Heart left ventricle (tissue), 16 donors: ENCODE results near the gene DPYSL4. TPM values are rescaled to one million over a fixed set of nuclear protein-coding genes. Genes with fewer than 3 reads are reported as not detected.

ENCODE experiments used
- ATAC-seq, 4 donors: fragments of 200-7000 bp; cut with Tn5 transposase; one replicate each; pipeline ENCODE4 v1.9.1; 2020 to 2022; ENCODE audit warnings: moderate library complexity in 4 of 4, mild to moderate bottlenecking in 3 of 4, moderate number of reproducible peaks in 1 of 4
- DNase-seq, 5 donors: peaks; one replicate each; pipeline ENCODE4 v3.0.0-alpha.2; 2020
- H3K27ac ChIP-seq, 12 donors: fragments of 200-600 bp; sonication (generic) in 4 of 12; one replicate each; pipeline versions ENCODE4 v1.5.0 to v1.8.0; 2016 to 2022; ENCODE audit warnings: mild to moderate bottlenecking in 2 of 12
- H3K27me3 ChIP-seq, 9 donors: fragments of 200-600 bp; sonication (generic) in 2 of 9; one replicate each; pipeline versions ENCODE4 v1.5.1 to v1.8.0; 2016 to 2022; ENCODE audit warnings: mild to moderate bottlenecking in 3 of 9
- H3K36me3 ChIP-seq, 9 donors: fragments of 200-600 bp; sonication (generic) in 2 of 9; one replicate each; pipeline versions ENCODE4 v1.5.0 to v1.8.0; 2018 to 2022; ENCODE audit warnings: mild to moderate bottlenecking in 2 of 9
- H3K4me1 ChIP-seq, 12 donors: fragments of 200-600 bp; sonication (generic) in 4 of 12; one replicate each; pipeline versions ENCODE4 v1.5.0 to v1.8.0; 2016 to 2022; ENCODE audit warnings: mild to moderate bottlenecking in 3 of 12
- H3K4me3 ChIP-seq, 12 donors: fragments of 200-600 bp; sonication (generic) in 4 of 12; one replicate each; pipeline versions ENCODE4 v1.5.0 to v1.8.0; 2017 to 2022; ENCODE audit warnings: mild to moderate bottlenecking in 9 of 12, moderate library complexity in 4 of 12
- H3K9me3 ChIP-seq, 12 donors: fragments of 200-600 bp; sonication (generic) in 4 of 12; one replicate each; pipeline versions ENCODE4 v1.5.0 to v1.8.0; 2016 to 2022; ENCODE audit warnings: mild to moderate bottlenecking in 1 of 12
- CTCF ChIP-seq, 12 donors: fragments of 200-600 bp; sonication (generic) in 4 of 12; IDR thresholded peaks; one replicate each; pipeline versions ENCODE4 v1.5.0 to v1.8.0; 2018 to 2022; ENCODE audit warnings: antibody characterized with exemption in 12 of 12, mild to moderate bottlenecking in 5 of 12
- POLR2A ChIP-seq, 2 donors: fragments of 450-650 bp; IDR thresholded peaks; one replicate each; pipeline ENCODE4 v1.6.1; 2017; ENCODE audit warnings: antibody characterized with exemption in 2 of 2, mild to moderate bottlenecking in 2 of 2, moderate library complexity in 2 of 2
- WGBS, 4 donors: extraction: QIAGEN DNeasy Blood & Tissue Kit in 2 of 4; methylation state at CpG; one replicate each; pipeline versions ENCODE4 v1.1.5 to v1.1.7; 2013 to 2018; 5-methylcytosine and 5-hydroxymethylcytosine counted together
- intact Hi-C, 10 donors: fragments of 100-400 bp; cut with DNase I; formaldehyde crosslinking; loops; one replicate each; pipeline versions ENCODE4 v1.11.1 to v1.14.2; 2022
- polyA plus RNA-seq, 2 donors: library from polyadenylated mRNA; stranded (reverse); fragments of 200-250 nt; gene quantifications; one replicate each; pipeline ENCODE4 v1.2.3, GENCODE V29; 2013
- total RNA-seq, 9 donors: library from RNA; depleted of rRNA in 2 of 9; stranded (reverse); fragments of >200 nt in 2 of 9; fragmentation: NEBNext Ultra II Directional in 3 of 9; extraction: Animal tissue kit (Norgen Biotek cat#: 25700) in 3 of 9; gene quantifications; one replicate each; pipeline versions ENCODE4 v1.1.0 to v1.2.4, GENCODE V29; 2016 to 2023
- donor health status: ischemic (EF 13 %, LVEDD 7.1; RV severe dilation, severe dysfunction).
- donor health status: healthy with polysubstance abuse.
- donor health status: DM: no; HTN: yes; CAD: no.
- donor health status: DM: no; HTN: no; CAD: no.
- donor health status: ischemic (EF 25% LVEDD 6.9; RV normal size, moderate dysfunction).
- donor health status: ischemic (EF 25% LVEDD 5.7; RV mildly dilated, moderate dysfunction).
- donor health status: healthy.
- donor health status: DM: yes; HTN: yes; CAD: no.
- donor health status: ischemic (EF 35%, LVEDD 5.7; RV mildly dilated, moderate dysfunction).
- donor health status: nonischemic (EF 11% LVEDD 7.7; RV severe dilation, severe dysfunction).
- donor health status: DM: yes; HTN: yes; CAD: no.
- donor health status: PGD.
- donor health status: ischemic (EF 29% LVEDD 5.4; RV normal size, mild dysfunction).
- donor health status: nonischemic (EF 23%, LVEDD 6.1; RV moderate dilation, normal function).

DPYSL4 gene
- total and polyA plus RNA-seq, 11 donors = 4.0 to 127 (median 33.1) TPM

DNA sequence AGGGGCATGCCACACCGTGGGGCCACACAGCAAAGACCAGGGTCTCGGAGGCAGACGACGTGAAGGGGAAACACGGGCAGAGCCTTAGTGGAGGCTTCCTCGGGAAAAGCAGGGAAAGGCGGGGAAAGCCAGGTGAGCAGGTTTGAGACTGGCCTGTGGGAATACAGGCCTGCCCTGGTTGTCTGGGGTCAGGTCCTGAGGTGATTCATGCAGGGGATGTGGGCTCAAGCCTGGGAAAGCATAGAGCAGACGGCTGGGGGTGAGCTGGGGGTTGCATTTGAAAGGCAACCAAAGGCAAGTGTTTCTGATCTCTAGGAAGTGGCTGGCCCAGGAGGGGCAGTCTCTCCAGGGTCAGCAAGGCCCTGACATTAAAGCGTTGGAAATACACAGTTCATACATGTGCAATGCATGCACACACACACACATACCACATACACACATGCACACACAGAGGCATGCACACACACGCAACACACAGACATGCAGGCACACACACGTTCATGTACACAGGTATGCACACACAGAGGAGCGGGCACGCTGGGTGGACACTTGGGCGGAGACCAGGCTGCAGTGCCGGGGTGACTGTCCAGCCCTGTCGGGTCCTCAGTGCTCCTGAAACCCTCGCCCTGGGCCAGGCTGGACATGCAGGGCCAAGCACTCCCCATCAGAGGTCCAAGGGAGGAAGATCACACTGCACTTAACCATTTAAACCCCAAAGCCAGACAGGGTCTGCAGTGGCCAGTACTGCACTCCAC lies 51.8 kb downstream of the DPYSL4 start:
- Histone ChIP-seq H3K4me3 (no peak overlapping the region), H3K4me1 (peaks cover 0 to 5% (median 0%) of the 10 kb centered on the region in 12 donors), H3K27me3 (no peaks in the 10 kb centered on the region), H3K27ac (no peak overlapping the region), H3K36me3 (no peaks in the 10 kb centered on the region), H3K9me3 (no peaks in the 10 kb centered on the region)
- ATAC-seq (no peak), DNase-seq (peak in 1 of 5 donors; percentile 38)
- 86 to 95% (median 93%) methylated on average over 17 of the region's 17 CpGs for WGBS, 4 donors
- intact Hi-C loops = loop anchor here in 1 of 10 donors (10.0 kb wide), 1 partner anchor 406 kb away; no protein-coding TSS in a partner anchor
- TF ChIP-seq CTCF (IDR thresholded peaks at IDR 0.05) (no peak), POLR2A (IDR thresholded peaks at IDR 0.05) (no peak)

- WGBS, 4 donors = 49 to 75% (median 58%) methylated on average over 12 to 29 of the region's 29 CpGs
- intact Hi-C loops = loop anchor here in 1 of 10 donors (10.0 kb wide), 1 partner anchor 405 kb away; no protein-coding TSS in a partner anchor
- TF ChIP-seq POLR2A (IDR thresholded peaks at IDR 0.05) = no peak
- peak in 3 of 12 donors; percentile 9 to 21 (median 21) for TF ChIP-seq CTCF (IDR thresholded peaks at IDR 0.05)
- peak overlapping the region in 2 of 12 donors; percentile 7 to 12 for H3K4me3 ChIP-seq
- no peaks in the 10 kb centered on the region for H3K36me3 ChIP-seq
- no peaks in the 10 kb centered on the region for H3K9me3 ChIP-seq
- ATAC-seq (peak; percentile 43 to 83 (median 59)), DNase-seq (peak in 3 of 5 donors; percentile 29 to 73 (median 69))
- no peak overlapping the region for H3K27ac ChIP-seq
- no peaks in the 10 kb centered on the region for H3K27me3 ChIP-seq
- peaks cover 0 to 5% (median 0%) of the 10 kb centered on the region in 12 donors for H3K4me1 ChIP-seq
Observed at GRCh38 chr10:132239126-132240031, 52.6 kb downstream of the DPYSL4 start.

GRCh38 chr10:132240156-132240555 lies 53.4 kb downstream of the DPYSL4 start:
- TF ChIP-seq CTCF (IDR thresholded peaks at IDR 0.05) = no peak
- TF ChIP-seq POLR2A (IDR thresholded peaks at IDR 0.05) = no peak
- Histone ChIP-seq H3K9me3 (no peaks in the 10 kb centered on the region), H3K4me3 (no peak overlapping the region), H3K27ac (no peak overlapping the region), H3K36me3 (no peaks in the 10 kb centered on the region), H3K4me1 (peaks cover 0 to 5% (median 0%) of the 10 kb centered on the region in 12 donors), H3K27me3 (no peaks in the 10 kb centered on the region)
- DNase-seq = no peak
- no peak for ATAC-seq
- intact Hi-C loops = no loop called here
- 89 to 100% (median 95%) methylated on average over 1 to 15 of the region's 15 CpGs for WGBS, 4 donors

GRCh38 chr10:132240581-132240980 lies 53.8 kb downstream of the DPYSL4 start:
- Histone ChIP-seq H3K4me1 (peaks cover 0 to 5% (median 0%) of the 10 kb centered on the region in 12 donors), H3K27me3 (no peaks in the 10 kb centered on the region), H3K36me3 (no peaks in the 10 kb centered on the region), H3K27ac (no peak overlapping the region), H3K9me3 (no peaks in the 10 kb centered on the region), H3K4me3 (no peak overlapping the region)
- intact Hi-C loops = no loop called here
- no peak for ATAC-seq
- DNase-seq = no peak
- WGBS, 4 donors = 90 to 94% (median 92%) methylated on average over 10 to 16 of the region's 16 CpGs
- TF ChIP-seq POLR2A (IDR thresholded peaks at IDR 0.05) = no peak
